ENCODE results near the gene PROCA1. TPM values are rescaled to one million over a fixed set of nuclear protein-coding genes. Genes with fewer than 3 reads are reported as not detected.
A peak's percentile ranks its signal among the peaks of the same experiment; 100 is the strongest.

Gene PROCA1
- total and polyA plus RNA-seq, 9 of the 15 experiments (the other 6 are each of a cell fraction or from before 2014, with no cell fraction given) = 0.78 to 16.2 (median 5.6) TPM

- TF ChIP-seq ZBTB43 (CRISPR knock-in tag; IDR thresholded peaks at IDR 0.05) = no peak
- peak; percentile 36; the same call in 1 of the 2 replicates for TF ChIP-seq ETV1 (tag; conservative IDR thresholded peaks at IDR 0.05; ENCODE audit: low read depth)
- TF ChIP-seq ZNF175 (CRISPR knock-in tag; IDR thresholded peaks at IDR 0.05; ENCODE audit: low read depth) = 0 out of 2 replicates have a peak, but pooled peaks have one; percentile 50
- TF ChIP-seq KLF10 (CRISPR knock-in tag; IDR thresholded peaks at IDR 0.05) = no peak
- no peak for TF ChIP-seq CREB5 (CRISPR knock-in tag; IDR thresholded peaks at IDR 0.05)
- TF ChIP-seq PATZ1 (CRISPR knock-in tag; IDR thresholded peaks at IDR 0.05; ENCODE audit: borderline replicate concordance) = no peak; the same call in 1 of the 2 replicates
- peak; percentile 69; the same call in 1 of the 2 replicates for TF ChIP-seq MTA3 (IDR thresholded peaks at IDR 0.05; ENCODE audit: borderline replicate concordance)
- peak; percentile 9; the same call in 1 of the 2 replicates for TF ChIP-seq RNF2 (IDR thresholded peaks at IDR 0.05)
- no peak for TF ChIP-seq ZNF584 (CRISPR knock-in tag; IDR thresholded peaks at IDR 0.05; ENCODE audit: low read depth)
- TF ChIP-seq CBX5 (IDR thresholded peaks at IDR 0.05; ENCODE audit: borderline replicate concordance, low read depth) = 0 out of 2 replicates have a peak, but pooled peaks have one; percentile 32
- no peak for TF ChIP-seq MEIS2 (IDR thresholded peaks at IDR 0.05; ENCODE audit: partially characterized antibody)
- 0 out of 2 replicates have a peak, but pooled peaks have one; percentile 59 for TF ChIP-seq GATAD2A (IDR thresholded peaks at IDR 0.05)
- TF ChIP-seq NEUROD1 (IDR thresholded peaks at IDR 0.05; ENCODE audit: borderline replicate concordance, low read depth, low read length, partially characterized antibody) = peak; percentile 54
- TF ChIP-seq ZFP30 (CRISPR knock-in tag; IDR thresholded peaks at IDR 0.05; ENCODE audit: borderline replicate concordance) = no peak
- peak; percentile 88; the same call in 1 of the 2 replicates for TF ChIP-seq CBX1 (IDR thresholded peaks at IDR 0.05; ENCODE audit: low read depth)
- TF ChIP-seq XRCC5 (IDR thresholded peaks at IDR 0.05; ENCODE audit: low read depth, low read length) = peak; percentile 47; the same call in 1 of the 2 replicates
- TF ChIP-seq TFAP4 (CRISPR knock-in tag; IDR thresholded peaks at IDR 0.05; ENCODE audit: borderline replicate concordance) = peak; percentile 96
- TF ChIP-seq MBD2 (IDR thresholded peaks at IDR 0.05; ENCODE audit: borderline replicate concordance, low read depth) = peak; percentile 7; the same call in 1 of the 2 replicates
- TF ChIP-seq HMBOX1 (IDR thresholded peaks at IDR 0.05) = no peak
- TF ChIP-seq CHD4 (IDR thresholded peaks at IDR 0.05; ENCODE audit: insufficient read depth, insufficient replicate concordance, low read depth, low read length, poor library complexity, severe bottlenecking) = no peak
These were observed 31.8 kb upstream of the PROCA1 start, which contains the start of gene TRAF4 (continued) for GRCh38 chr17:28743243-28744103.
